K562 (cell line): ENCODE data around the gene CCN5. TPM values are rescaled to one million over a fixed set of nuclear protein-coding genes. Genes with fewer than 3 reads are reported as not detected.

ENCODE experiments used
- ATF4 ChIP-seq: fragments of 450-650 bp; formaldehyde crosslinking; IDR thresholded peaks from 2 replicates; pipeline ENCODE4 v1.4.0; 2022; ENCODE audit warnings: mild to moderate bottlenecking, moderate library complexity
- BCOR ChIP-seq: fragments of 450-650 bp; IDR thresholded peaks from 2 replicates; pipeline ENCODE4 v1.6.1; 2016
- BRD9 ChIP-seq: fragments of 450-650 bp; IDR thresholded peaks from 2 replicates; pipeline ENCODE4 v1.6.1; 2018; ENCODE audit warnings: low read depth; ENCODE audit not compliant: partially characterized antibody
- CC2D1A ChIP-seq: fragments of 450-650 bp; IDR thresholded peaks from 2 replicates; pipeline ENCODE4 v1.6.1; 2017; ENCODE audit warnings: mild to moderate bottlenecking
- CEBPB ChIP-seq: fragments of 450-650 bp; IDR thresholded peaks from 2 replicates; pipeline ENCODE4 v1.6.1; 2016; ENCODE audit warnings: missing genetic modification characterization, missing compliant biosample characterization
- CREB1 ChIP-seq, 2 experiments: sonication (generic) in 1 of 2; formaldehyde crosslinking in 1 of 2; IDR thresholded peaks; 2 replicates each; pipeline versions ENCODE4 v1.6.1 to v1.8.0; 2012 to 2022; ENCODE audit warnings: inconsistent platforms in 1 of 2, mild to moderate bottlenecking in 1 of 2, missing genetic modification reagents in 1 of 2, moderate library complexity in 1 of 2
- DIDO1 ChIP-seq: fragments of 450-650 bp; IDR thresholded peaks from 2 replicates; pipeline ENCODE4 v1.6.1; 2016; ENCODE audit warnings: low read depth, missing biosample characterization, missing genetic modification characterization
- EGR1 ChIP-seq: fragments of 450-650 bp; conservative IDR thresholded peaks from 2 replicates; pipeline ENCODE4 v1.6.1; 2017; ENCODE audit warnings: mild to moderate bottlenecking
- FOXO4 ChIP-seq: fragments of 450-650 bp; formaldehyde crosslinking; IDR thresholded peaks from 2 replicates; pipeline ENCODE4 v1.4.0; 2020; ENCODE audit warnings: mild to moderate bottlenecking, moderate library complexity
- KDM1A ChIP-seq, 2 experiments: fragments of 450-650 bp; IDR thresholded peaks; 2 replicates each; pipeline ENCODE4 v1.6.1; 2016; ENCODE audit warnings: mild to moderate bottlenecking in 2 of 2
- MAFK ChIP-seq: IDR thresholded peaks from 2 replicates; pipeline ENCODE4 v1.6.1; 2011; ENCODE audit warnings: low read length, improper control_type of control experiment
- MBD1 ChIP-seq: fragments of 250-450 bp; sonication (Bioruptor Pico); IDR thresholded peaks from 2 replicates; pipeline ENCODE4 v1.8.0; 2022; ENCODE audit warnings: inconsistent platforms
- NCOA2 ChIP-seq, 2 experiments: fragments of 450-650 bp; IDR thresholded peaks; 2 replicates each; pipeline ENCODE4 v1.6.1; 2018; ENCODE audit warnings: mild to moderate bottlenecking in 2 of 2, moderate library complexity in 1 of 2; ENCODE audit not compliant: partially characterized antibody in 2 of 2
- NKRF ChIP-seq: fragments of 450-650 bp; IDR thresholded peaks from 2 replicates; pipeline ENCODE4 v1.6.1; 2016; ENCODE audit warnings: borderline replicate concordance
- PRPF4 ChIP-seq: fragments of 200-400 bp; formaldehyde crosslinking; IDR thresholded peaks from one replicate; pipeline ENCODE4 v1.6.1; 2017; ENCODE audit warnings: low read length, low read depth, mild to moderate bottlenecking; ENCODE audit not compliant: insufficient read depth, poor library complexity, severe bottlenecking
- RFX1 ChIP-seq: fragments of 450-650 bp; IDR thresholded peaks from 2 replicates; pipeline ENCODE4 v1.6.1; 2016; ENCODE audit warnings: mild to moderate bottlenecking, moderate library complexity
- SETDB1 ChIP-seq: IDR thresholded peaks from one replicate; pipeline ENCODE4 v1.6.1; 2012; ENCODE audit warnings: low read length, control low read depth, inconsistent platforms
- SMARCA5 ChIP-seq: fragments of 450-650 bp; IDR thresholded peaks from 2 replicates; pipeline ENCODE4 v1.6.1; 2016
- TOE1 ChIP-seq, 2 experiments: fragments of 450-650 bp in 1 of 2; sonication (generic) in 1 of 2; formaldehyde crosslinking in 1 of 2; IDR thresholded peaks; 2 replicates each; pipeline versions ENCODE4 v1.7.1 to v1.8.0; 2016 to 2022; ENCODE audit warnings: borderline replicate concordance in 2 of 2, mild to moderate bottlenecking in 2 of 2, antibody characterized with exemption in 1 of 2, inconsistent platforms in 1 of 2, low read depth in 1 of 2, missing genetic modification reagents in 1 of 2, moderate library complexity in 1 of 2
- ZBTB12 ChIP-seq: fragments of 250-450 bp; sonication (Bioruptor Pico); IDR thresholded peaks from 2 replicates; pipeline ENCODE4 v1.4.0; 2020
- ZZZ3 ChIP-seq: fragments of 450-650 bp; IDR thresholded peaks from 2 replicates; pipeline ENCODE4 v1.6.1; 2016; ENCODE audit warnings: antibody characterized with exemption, mild to moderate bottlenecking, moderate library complexity
- polyA plus RNA-seq, 8 experiments: library from polyadenylated mRNA; depleted of rRNA in 4 of 8; stranded (reverse) in 5 of 8; unstranded in 3 of 8; fragments of >200 nt; fragmentation: Nextera tagmentation in 2 of 8; fragmentation: Illumina TruSeq in 1 of 8; extraction: Ambion mirVana in 2 of 8; extraction: Trizol in 1 of 8; gene quantifications; 2 replicates each; pipeline versions ENCODE4 v1.2.1 to v1.2.3, GENCODE V29; 2011 to 2014; ENCODE audit warnings: inconsistent platforms in 1 of 8, missing spikeins in 1 of 8
- total RNA-seq, 7 experiments: library from RNA; depleted of rRNA in 6 of 7; stranded (reverse); fragments of >200 nt in 6 of 7; fragmentation: Illumina TruSeq in 2 of 7; extraction: Trizol in 2 of 7; gene quantifications; 2 replicates each; pipeline versions ENCODE4 v1.2.1 to v1.2.3, GENCODE V29; 2011 to 2021; ENCODE audit warnings: low replicate concordance in 1 of 7

CCN5 gene
- total and polyA plus RNA-seq, 9 of the 15 experiments (the other 6 are each of a cell fraction or from before 2014, with no cell fraction given) = not detected

GRCh38 chr20:44746367-44747165 is 31.4 kb downstream of the CCN5 start (continued):
- TF ChIP-seq ZZZ3 (no peak), FOXO4 (CRISPR knock-in tag) (no peak), BRD9 (peak; percentile 87), RFX1 (peak; percentile 90), DIDO1 (tag) (no peak), ATF4 (CRISPR knock-in tag) (no peak), CREB1 (IDR thresholded peaks at IDR 0.05) (no peak), CREB1 (CRISPR knock-in tag; IDR thresholded peaks at IDR 0.05) (no peak), NCOA2 (IDR thresholded peaks at IDR 0.05; ENCODE audit: partially characterized antibody in 2 of 2) (no peak), ZBTB12 (CRISPR knock-in tag) (no peak), MBD1 (no peak), CEBPB (tag) (peak; percentile 70; the same call in 1 of the 2 replicates), PRPF4 (no peak), BCOR (peak; percentile 99), CC2D1A (no peak), KDM1A (IDR thresholded peaks at IDR 0.05) (peak; percentile 83 to 91), EGR1 (peak; percentile 28; the same call in 1 of the 2 replicates), NKRF (no peak), SETDB1 (no peak), MAFK (no peak), TOE1 (IDR thresholded peaks at IDR 0.05; ENCODE audit: borderline replicate concordance) (0 out of 2 replicates have a peak, but pooled peaks have one; percentile 17), TOE1 (CRISPR knock-in tag; IDR thresholded peaks at IDR 0.05; ENCODE audit: borderline replicate concordance, low read depth) (no peak), SMARCA5 (peak; percentile 96)
